Astrocyte (in vitro differentiated cells and primary cell): Measurements from ENCODE around the gene TIMM13. TPM values are rescaled to one million over a fixed set of nuclear protein-coding genes. Genes with fewer than 3 reads are reported as not detected.
"Not testable (repeated sequence)": the region's sequence is repeated elsewhere in the genome, so short reads cannot be mapped to it uniquely, and the experiment has no call there.

Experiments
- DNase-seq: peaks from one replicate; pipeline ENCODE4 v3.0.0-alpha.2; 2010; ENCODE audit warnings: low read depth
- FAIRE-seq: peaks from 2 replicates; lab custom pipeline; 2011; peaks lifted over from hg19 to GRCh38; lab: Jason Lieb, UNC
- H2AFZ ChIP-seq: 2 replicates; pipeline ENCODE4 v1.6.0; 2012; ENCODE audit warnings: low read depth, low read length, inconsistent platforms
- H3K27ac ChIP-seq: 2 replicates; pipeline ENCODE4 v1.5.1; 2011; ENCODE audit warnings: low read depth, low read length, inconsistent platforms
- H3K27me3 ChIP-seq: 2 replicates; pipeline ENCODE4 v1.6.0; 2011; ENCODE audit warnings: low read length, inconsistent platforms; ENCODE audit not compliant: insufficient read depth
- H3K36me3 ChIP-seq: 2 replicates; pipeline ENCODE4 v1.5.1; 2011; ENCODE audit warnings: low read length, inconsistent platforms; ENCODE audit not compliant: insufficient read depth
- H3K4me1 ChIP-seq: 2 replicates; pipeline ENCODE4 v1.5.1; 2011; ENCODE audit warnings: low read length, inconsistent platforms; ENCODE audit not compliant: insufficient read depth
- H3K4me2 ChIP-seq: 2 replicates; pipeline ENCODE4 v1.6.0; 2012; ENCODE audit warnings: low read length, inconsistent platforms
- H3K4me3 ChIP-seq: 2 replicates; pipeline ENCODE4 v1.5.1; 2011; ENCODE audit warnings: low read depth, mild to moderate bottlenecking, low read length, inconsistent platforms; ENCODE audit not compliant: insufficient read depth
- H3K79me2 ChIP-seq: 2 replicates; pipeline ENCODE4 v1.6.0; 2012; ENCODE audit warnings: mild to moderate bottlenecking, low read length, inconsistent platforms; ENCODE audit not compliant: insufficient read depth
- H3K9ac ChIP-seq: 2 replicates; pipeline ENCODE4 v1.6.0; 2012; ENCODE audit warnings: mild to moderate bottlenecking, low read length, inconsistent platforms
- H3K9me3 ChIP-seq: 2 replicates; pipeline ENCODE4 v1.5.1; 2012; ENCODE audit warnings: low read depth, mild to moderate bottlenecking, low read length, inconsistent platforms; ENCODE audit not compliant: insufficient read depth
- H4K20me1 ChIP-seq: 2 replicates; pipeline ENCODE4 v1.6.0; 2012; ENCODE audit warnings: low read length, inconsistent platforms; ENCODE audit not compliant: insufficient read depth
- H3K27ac Mint-ChIP-seq: one replicate; pipeline ENCODE4 v1.8.0; 2021; ENCODE audit warnings: mild to moderate bottlenecking, mixed read lengths; ENCODE audit not compliant: unreplicated experiment
- H3K27me3 Mint-ChIP-seq: one replicate; pipeline ENCODE4 v1.8.0; 2021; ENCODE audit warnings: low read depth, mixed read lengths; ENCODE audit not compliant: unreplicated experiment
- H3K36me3 Mint-ChIP-seq: one replicate; pipeline ENCODE4 v1.8.0; 2021; ENCODE audit warnings: low read depth, mixed read lengths; ENCODE audit not compliant: unreplicated experiment
- H3K4me1 Mint-ChIP-seq: one replicate; pipeline ENCODE4 v1.8.0; 2021; ENCODE audit warnings: low read depth, mixed read lengths; ENCODE audit not compliant: unreplicated experiment
- H3K4me3 Mint-ChIP-seq: one replicate; pipeline ENCODE4 v1.8.0; 2021; ENCODE audit warnings: mild to moderate bottlenecking, moderate library complexity, mixed read lengths; ENCODE audit not compliant: unreplicated experiment
- H3K9me3 Mint-ChIP-seq: one replicate; pipeline ENCODE4 v1.8.0; 2021; ENCODE audit warnings: mild to moderate bottlenecking, mixed read lengths; ENCODE audit not compliant: unreplicated experiment
- CTCF ChIP-seq: IDR thresholded peaks from 2 replicates; pipeline ENCODE4 v1.5.1; 2011; ENCODE audit warnings: low read depth, mild to moderate bottlenecking, inconsistent platforms, low read length, moderate library complexity; ENCODE audit not compliant: insufficient read depth
- EZH2 ChIP-seq: IDR thresholded peaks from 2 replicates; pipeline ENCODE4 v1.6.1; 2012; ENCODE audit warnings: mild to moderate bottlenecking, low read length, inconsistent platforms; ENCODE audit not compliant: insufficient read depth
- total RNA-seq: library from RNA; stranded (reverse); gene quantifications from 2 replicates; pipeline ENCODE4 v1.2.1, GENCODE V29; 2021

TIMM13 gene
- total RNA-seq, 1 donor from 2014 or later = 105 TPM

GRCh38 chr19:2474232-2475017 is 47.0 kb upstream of the TIMM13 start:
- Mint-ChIP-seq H3K4me1 (peaks cover 3% of the 10 kb centered on the region), H3K9me3 (no peaks in the 10 kb centered on the region), H3K4me3 (peak overlapping the region; percentile 89), H3K36me3 (peaks cover 18% of the 10 kb centered on the region), H3K27me3 (no peaks in the 10 kb centered on the region), H3K27ac (peak overlapping the region; percentile 94)
- FAIRE-seq (no peak), DNase-seq (peak; percentile 79)
- peak; percentile 59 for TF ChIP-seq CTCF
- no peak for TF ChIP-seq EZH2
- H3K27ac ChIP-seq = peak overlapping the region; percentile 77
- H3K27me3 ChIP-seq = no peaks in the 10 kb centered on the region
- H3K36me3 ChIP-seq = peaks cover 3% of the 10 kb centered on the region
- peaks cover 15% of the 10 kb centered on the region for H3K4me1 ChIP-seq
- no peak overlapping the region for H2AFZ ChIP-seq
- peak overlapping the region; percentile 84 for H3K4me2 ChIP-seq
- peak overlapping the region; percentile 67 for H3K9ac ChIP-seq
- H3K9me3 ChIP-seq = no peaks in the 10 kb centered on the region
- H3K4me3 ChIP-seq = peak overlapping the region; percentile 60
- peaks cover 40% of the 10 kb centered on the region for H3K79me2 ChIP-seq
- peaks cover 34% of the 10 kb centered on the region for H4K20me1 ChIP-seq

- not testable (repeated sequence) for H3K9me3 ChIP-seq, H3K4me3 ChIP-seq, H3K27me3 ChIP-seq, H3K4me1 Mint-ChIP-seq, DNase-seq, H3K27me3 Mint-ChIP-seq, FAIRE-seq, H4K20me1 ChIP-seq, H3K79me2 ChIP-seq, H3K36me3 ChIP-seq, H3K9me3 Mint-ChIP-seq, H3K36me3 Mint-ChIP-seq, H2AFZ ChIP-seq
- H3K9ac ChIP-seq = peak overlapping the region; percentile 39
- peaks cover 17% of the 10 kb centered on the region for H3K4me1 ChIP-seq
- H3K27ac ChIP-seq = peak overlapping the region; percentile 8
- Mint-ChIP-seq H3K4me3 (peak overlapping the region; percentile 67), H3K27ac (peak overlapping the region; percentile 97)
- peak overlapping the region; percentile 50 for H3K4me2 ChIP-seq
These were observed 42.5 kb upstream of the TIMM13 start for GRCh38 chr19:2469915-2470200.

- H3K36me3 Mint-ChIP-seq = no peaks in the 10 kb centered on the region
- peaks cover 11% of the 10 kb centered on the region for H3K4me1 Mint-ChIP-seq
- FAIRE-seq (peak; percentile 73), DNase-seq (peak; percentile 80)
- TF ChIP-seq CTCF (no peak), EZH2 (no peak)
- H3K9me3 Mint-ChIP-seq = no peaks in the 10 kb centered on the region
- peak overlapping the region; percentile 34 for H2AFZ ChIP-seq
- peak overlapping the region; percentile 39 for H3K9ac ChIP-seq
- peaks cover 16% of the 10 kb centered on the region for H3K4me1 ChIP-seq
- peak overlapping the region; percentile 50 for H3K27ac ChIP-seq
- H3K4me2 ChIP-seq = peak overlapping the region; percentile 50
- H3K4me3 ChIP-seq = no peak overlapping the region
- H3K36me3 ChIP-seq = no peaks in the 10 kb centered on the region
- H3K27ac Mint-ChIP-seq = peak overlapping the region; percentile 97
- H3K4me3 Mint-ChIP-seq = peak overlapping the region; percentile 67
- no peaks in the 10 kb centered on the region for H3K27me3 Mint-ChIP-seq
- H3K27me3 ChIP-seq = no peaks in the 10 kb centered on the region
- no peaks in the 10 kb centered on the region for H3K79me2 ChIP-seq
- H4K20me1 ChIP-seq = no peaks in the 10 kb centered on the region
- H3K9me3 ChIP-seq = no peaks in the 10 kb centered on the region
These were observed 41.9 kb upstream of the TIMM13 start for GRCh38 chr19:2469102-2469914.
